Measurements from ENCODE around the gene OR2C3.

DNA sequence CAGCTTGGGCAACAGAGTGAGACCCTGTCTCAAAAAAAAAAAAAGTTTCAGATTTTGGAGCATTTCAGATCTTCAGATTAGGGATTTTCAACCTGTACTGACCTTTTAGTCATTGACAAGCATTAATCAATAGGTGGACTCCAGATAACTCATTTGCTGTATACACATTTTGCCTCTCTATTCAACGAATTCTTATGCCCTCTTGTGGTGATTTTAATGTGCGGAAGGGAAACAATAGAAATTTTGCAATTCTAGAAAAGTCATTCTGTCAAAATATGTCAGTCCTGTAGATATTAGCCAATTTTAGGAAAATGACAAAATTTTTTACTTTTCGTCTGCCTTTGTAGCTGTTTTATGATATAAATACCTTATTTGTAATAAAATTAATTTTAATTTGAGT, 40.3 kb upstream of the OR2C3 start:
- TF ChIP-seq, protein P1, sequence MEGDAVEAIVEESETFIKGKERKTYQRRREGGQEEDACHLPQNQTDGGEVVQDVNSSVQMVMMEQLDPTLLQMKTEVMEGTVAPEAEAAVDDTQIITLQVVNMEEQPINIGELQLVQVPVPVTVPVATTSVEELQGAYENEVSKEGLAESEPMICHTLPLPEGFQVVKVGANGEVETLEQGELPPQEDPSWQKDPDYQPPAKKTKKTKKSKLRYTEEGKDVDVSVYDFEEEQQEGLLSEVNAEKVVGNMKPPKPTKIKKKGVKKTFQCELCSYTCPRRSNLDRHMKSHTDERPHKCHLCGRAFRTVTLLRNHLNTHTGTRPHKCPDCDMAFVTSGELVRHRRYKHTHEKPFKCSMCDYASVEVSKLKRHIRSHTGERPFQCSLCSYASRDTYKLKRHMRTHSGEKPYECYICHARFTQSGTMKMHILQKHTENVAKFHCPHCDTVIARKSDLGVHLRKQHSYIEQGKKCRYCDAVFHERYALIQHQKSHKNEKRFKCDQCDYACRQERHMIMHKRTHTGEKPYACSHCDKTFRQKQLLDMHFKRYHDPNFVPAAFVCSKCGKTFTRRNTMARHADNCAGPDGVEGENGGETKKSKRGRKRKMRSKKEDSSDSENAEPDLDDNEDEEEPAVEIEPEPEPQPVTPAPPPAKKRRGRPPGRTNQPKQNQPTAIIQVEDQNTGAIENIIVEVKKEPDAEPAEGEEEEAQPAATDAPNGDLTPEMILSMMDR (IDR thresholded peaks at IDR 0.05) = peak in 1 of 6 experiments; percentile 30
- no peak for TF ChIP-seq POLR2A (IDR thresholded peaks at IDR 0.05)

All from thyroid gland (tissue), 4 donors.